RWPE2 (cell line): ENCODE measurements around the gene TRIO.

Experiments
- ATAC-seq: fragments of 200-7000 bp; cut with Tn5 transposase; 3 replicates; pipeline ENCODE4 v1.9.1; 2021; ENCODE audit warnings: low read depth
- DNase-seq: peaks from one replicate; pipeline ENCODE4 v3.0.0-alpha.2; 2020; ENCODE audit warnings: low spot score
- H3K27ac ChIP-seq: fragments of 450-650 bp; 2 replicates; pipeline ENCODE4 v1.5.1; 2017; ENCODE audit warnings: mild to moderate bottlenecking; ENCODE audit not compliant: poor library complexity, severe bottlenecking
- H3K27me3 ChIP-seq: fragments of 250-450 bp; sonication (Bioruptor Pico); 2 replicates; pipeline ENCODE4 v1.5.1; 2021; ENCODE audit warnings: mild to moderate bottlenecking, moderate library complexity; ENCODE audit not compliant: insufficient read depth, poor library complexity, severe bottlenecking
- H3K36me3 ChIP-seq: fragments of 250-450 bp; sonication (Bioruptor Pico); 2 replicates; pipeline ENCODE4 v1.5.1; 2020; ENCODE audit warnings: low read depth, mild to moderate bottlenecking, moderate library complexity
- H3K4me1 ChIP-seq: fragments of 250-450 bp; sonication (Bioruptor Pico); 2 replicates; pipeline ENCODE4 v1.5.1; 2021; ENCODE audit warnings: mild to moderate bottlenecking, moderate library complexity; ENCODE audit not compliant: insufficient read depth, poor library complexity, severe bottlenecking
- H3K4me3 ChIP-seq: fragments of 250-450 bp; sonication (Bioruptor Pico); 2 replicates; pipeline ENCODE4 v1.5.1; 2021; ENCODE audit warnings: mild to moderate bottlenecking, moderate library complexity; ENCODE audit not compliant: severe bottlenecking
- H3K9me3 ChIP-seq: fragments of 250-450 bp; sonication (Bioruptor Pico); 2 replicates; pipeline ENCODE4 v1.5.1; 2021; ENCODE audit warnings: mild to moderate bottlenecking, moderate library complexity; ENCODE audit not compliant: severe bottlenecking
- TF ChIP-seq, protein P1 (sequence below): fragments of 450-650 bp; IDR thresholded peaks from one replicate; pipeline ENCODE4 v1.5.1; 2017; ENCODE audit warnings: mild to moderate bottlenecking, moderate library complexity; ENCODE audit not compliant: poor library complexity, severe bottlenecking

TRIO gene

DNA sequence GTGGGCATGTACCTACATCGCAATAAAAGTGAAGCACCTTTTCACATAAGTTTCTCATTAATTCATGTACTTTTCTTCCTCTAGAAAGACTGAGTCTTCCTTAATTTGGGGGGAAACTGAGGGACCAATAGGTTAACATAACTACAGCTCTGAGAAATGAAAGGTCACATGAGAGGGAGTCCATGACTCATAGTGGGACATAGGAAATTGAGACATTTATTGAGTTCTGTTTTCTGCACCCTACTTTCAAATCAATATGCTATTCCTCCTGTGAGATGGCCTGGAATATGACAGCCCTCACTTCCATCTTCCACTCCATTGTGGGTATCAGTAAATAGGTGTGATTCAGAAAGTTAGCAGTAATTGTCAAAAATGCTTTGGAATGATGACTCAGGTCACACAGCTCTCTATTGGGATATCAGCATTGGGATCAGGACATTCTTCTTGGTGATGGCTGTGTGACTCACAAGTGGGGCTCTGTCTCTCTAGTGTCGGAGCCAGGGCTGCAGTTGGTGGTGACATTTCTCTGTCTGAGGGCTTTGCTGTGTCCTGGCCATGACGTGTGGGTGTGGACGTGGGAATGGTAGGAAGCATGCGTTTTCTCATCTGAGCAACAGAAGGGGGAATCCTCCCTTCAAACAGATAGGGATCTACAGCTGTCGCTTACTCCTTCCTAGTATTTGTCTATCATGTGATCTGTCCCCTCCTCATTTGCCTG is 125.0 kb downstream of the TRIO start:
- peak overlapping the region; percentile 97 for H3K27ac ChIP-seq
- ATAC-seq = peak; percentile 46
- peaks cover 27% of the 10 kb centered on the region for H3K36me3 ChIP-seq
- peaks cover 76% of the 10 kb centered on the region for H3K4me1 ChIP-seq
- H3K9me3 ChIP-seq = no peaks in the 10 kb centered on the region
- H3K4me3 ChIP-seq = no peak overlapping the region
- TF ChIP-seq, protein P1, sequence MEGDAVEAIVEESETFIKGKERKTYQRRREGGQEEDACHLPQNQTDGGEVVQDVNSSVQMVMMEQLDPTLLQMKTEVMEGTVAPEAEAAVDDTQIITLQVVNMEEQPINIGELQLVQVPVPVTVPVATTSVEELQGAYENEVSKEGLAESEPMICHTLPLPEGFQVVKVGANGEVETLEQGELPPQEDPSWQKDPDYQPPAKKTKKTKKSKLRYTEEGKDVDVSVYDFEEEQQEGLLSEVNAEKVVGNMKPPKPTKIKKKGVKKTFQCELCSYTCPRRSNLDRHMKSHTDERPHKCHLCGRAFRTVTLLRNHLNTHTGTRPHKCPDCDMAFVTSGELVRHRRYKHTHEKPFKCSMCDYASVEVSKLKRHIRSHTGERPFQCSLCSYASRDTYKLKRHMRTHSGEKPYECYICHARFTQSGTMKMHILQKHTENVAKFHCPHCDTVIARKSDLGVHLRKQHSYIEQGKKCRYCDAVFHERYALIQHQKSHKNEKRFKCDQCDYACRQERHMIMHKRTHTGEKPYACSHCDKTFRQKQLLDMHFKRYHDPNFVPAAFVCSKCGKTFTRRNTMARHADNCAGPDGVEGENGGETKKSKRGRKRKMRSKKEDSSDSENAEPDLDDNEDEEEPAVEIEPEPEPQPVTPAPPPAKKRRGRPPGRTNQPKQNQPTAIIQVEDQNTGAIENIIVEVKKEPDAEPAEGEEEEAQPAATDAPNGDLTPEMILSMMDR = no peak
- peak; percentile 89 for DNase-seq
- no peaks in the 10 kb centered on the region for H3K27me3 ChIP-seq

DNA sequence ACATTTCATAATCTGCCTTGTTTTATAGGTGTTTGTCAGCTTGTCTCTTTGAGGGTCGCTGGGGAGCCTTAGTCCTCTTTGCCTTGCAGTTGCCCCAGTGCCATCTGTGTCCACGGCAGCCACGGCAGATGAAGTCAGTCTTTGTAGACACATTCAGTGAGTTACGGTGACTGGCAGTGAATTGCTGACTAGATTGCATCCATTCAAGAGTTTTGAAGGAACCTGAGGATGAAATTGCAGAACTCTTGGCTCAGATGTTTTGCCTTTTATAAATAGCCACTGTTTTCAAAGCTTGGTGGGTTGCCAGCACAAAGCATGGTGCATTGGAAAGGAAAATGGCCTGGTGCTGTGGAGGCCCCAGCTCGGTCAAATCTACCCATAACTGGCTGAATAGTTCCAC is 125.6 kb downstream of the TRIO start:
- H3K36me3 ChIP-seq = peaks cover 28% of the 10 kb centered on the region
- DNase-seq = no peak
- H3K4me1 ChIP-seq = peaks cover 71% of the 10 kb centered on the region
- no peak for ATAC-seq
- H3K27me3 ChIP-seq = no peaks in the 10 kb centered on the region
- H3K4me3 ChIP-seq = no peak overlapping the region
- no peaks in the 10 kb centered on the region for H3K9me3 ChIP-seq
- peak overlapping the region; percentile 97 for H3K27ac ChIP-seq
- TF ChIP-seq, protein P1 = no peak

DNA sequence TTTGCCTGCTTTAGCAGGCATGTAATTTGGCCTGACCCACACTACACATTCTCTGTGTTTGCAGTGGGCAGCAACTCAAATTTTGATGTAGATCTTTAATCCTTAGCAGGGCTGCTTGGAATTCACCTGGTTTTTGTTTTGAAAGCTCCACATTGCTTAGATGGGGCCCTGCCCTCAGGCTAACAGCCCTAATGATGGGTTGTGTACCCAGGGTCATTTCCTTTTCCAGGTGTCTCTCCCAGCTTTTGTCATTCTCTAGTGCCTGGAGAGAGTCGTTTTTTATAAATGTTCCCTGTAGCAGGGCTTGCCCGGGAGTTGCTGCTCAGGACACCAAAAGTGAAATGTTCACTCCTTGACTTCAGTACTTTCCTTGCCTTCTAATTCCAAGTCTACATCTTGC is 126.3 kb downstream of the TRIO start:
- DNase-seq (no peak), ATAC-seq (no peak)
- H3K27ac ChIP-seq = peak overlapping the region; percentile 97
- H3K4me1 ChIP-seq = peaks cover 64% of the 10 kb centered on the region
- peaks cover 28% of the 10 kb centered on the region for H3K36me3 ChIP-seq
- TF ChIP-seq, protein P1 = no peak
- H3K27me3 ChIP-seq = no peaks in the 10 kb centered on the region
- H3K9me3 ChIP-seq = no peaks in the 10 kb centered on the region
- H3K4me3 ChIP-seq = no peak overlapping the region

DNA sequence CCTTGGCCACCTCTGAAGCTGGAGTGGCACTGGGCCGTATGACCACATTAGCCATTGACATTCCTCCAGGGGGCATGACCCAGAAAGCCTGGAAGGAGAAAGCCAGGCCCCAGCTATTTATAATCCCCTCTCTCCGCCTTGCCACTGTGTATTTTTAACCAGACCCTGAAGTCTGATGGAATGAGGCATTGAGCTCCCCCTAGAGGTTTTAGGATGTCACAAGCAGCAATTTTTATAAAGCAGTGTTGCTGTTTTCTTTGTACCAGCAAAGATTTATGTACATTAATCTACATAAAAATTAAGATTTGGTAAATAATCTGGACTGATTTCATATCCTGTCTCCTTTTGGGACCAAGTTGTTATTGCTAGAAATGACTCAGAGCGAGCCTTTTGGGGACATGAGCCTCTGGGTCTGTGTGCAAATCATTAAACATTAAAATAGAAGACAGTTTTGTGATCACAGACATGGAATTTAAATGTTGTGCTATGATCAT is 127.1 kb downstream of the TRIO start:
- ATAC-seq (peak; percentile 19; the same call in 1 of the 3 replicates), DNase-seq (no peak)
- H3K27ac ChIP-seq = peak overlapping the region; percentile 97
- no peaks in the 10 kb centered on the region for H3K27me3 ChIP-seq
- H3K36me3 ChIP-seq = peaks cover 31% of the 10 kb centered on the region
- peaks cover 57% of the 10 kb centered on the region for H3K4me1 ChIP-seq
- TF ChIP-seq, protein P1 = peak; percentile 98
- no peak overlapping the region for H3K4me3 ChIP-seq
- no peaks in the 10 kb centered on the region for H3K9me3 ChIP-seq

DNA sequence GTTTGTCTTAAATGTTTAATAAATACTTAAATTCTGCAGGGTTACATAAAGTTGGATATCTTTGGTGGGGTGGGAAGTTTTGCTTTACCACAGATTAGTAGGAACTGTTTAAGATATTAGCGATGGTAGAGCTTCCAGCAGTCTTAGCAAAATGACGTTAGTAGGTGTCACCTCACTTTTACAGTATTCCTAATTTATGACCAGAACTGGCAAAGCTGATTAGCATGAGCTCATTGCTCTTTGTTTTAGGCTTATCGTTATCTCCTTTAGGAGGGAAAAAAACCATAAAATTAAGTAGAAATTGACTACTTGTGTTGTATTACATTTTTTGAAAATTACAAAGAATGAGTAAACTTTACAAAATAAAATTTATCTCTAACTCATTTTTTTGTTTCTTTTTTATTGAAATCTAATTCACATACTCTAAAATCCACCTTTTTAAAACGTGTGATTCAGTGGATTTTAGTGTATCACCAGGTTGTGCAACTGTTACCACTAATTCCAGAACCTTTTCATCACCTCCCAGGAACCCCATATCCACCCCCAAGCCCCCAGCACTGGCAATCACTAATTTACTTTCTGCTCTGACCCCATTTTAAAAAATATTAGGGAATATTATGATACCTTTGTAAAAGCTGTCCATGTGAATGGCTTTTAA is 129.5 kb downstream of the TRIO start:
- H3K36me3 ChIP-seq = peaks cover 34% of the 10 kb centered on the region
- H3K4me1 ChIP-seq = peaks cover 39% of the 10 kb centered on the region
- no peak for ATAC-seq
- no peaks in the 10 kb centered on the region for H3K9me3 ChIP-seq
- H3K4me3 ChIP-seq = no peak overlapping the region
- TF ChIP-seq, protein P1 = no peak
- no peak for DNase-seq
- no peak overlapping the region for H3K27ac ChIP-seq
- H3K27me3 ChIP-seq = no peaks in the 10 kb centered on the region
